ENCODE results near the gene B4GALT6. TPM values are rescaled to one million over a fixed set of nuclear protein-coding genes. Genes with fewer than 3 reads are reported as not detected.

Gene B4GALT6
- total RNA-seq, 1 donor from 2014 or later = 7.3 TPM

DNA sequence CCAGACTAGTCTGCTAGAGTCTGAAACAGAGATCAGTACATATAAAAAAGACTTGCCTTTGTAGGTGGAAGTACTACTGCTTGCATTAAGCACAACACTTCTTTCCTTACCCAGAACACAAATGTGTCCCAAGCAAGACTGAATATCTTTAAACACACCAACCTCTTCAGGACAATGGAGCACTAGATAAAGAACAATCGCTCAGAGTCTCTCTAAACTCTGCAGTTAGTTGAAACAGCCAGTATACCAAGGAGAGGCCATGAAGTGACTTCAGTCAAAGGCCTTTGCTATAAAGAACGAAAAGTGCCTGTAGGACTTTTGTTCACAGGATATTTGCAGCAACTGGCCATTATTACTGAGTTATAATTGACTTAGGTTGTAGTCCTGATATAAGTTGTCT lies 9.9 kb upstream of the B4GALT6 start:
- DNase-seq (ENCODE audit: low spot score) = no peak

DNA sequence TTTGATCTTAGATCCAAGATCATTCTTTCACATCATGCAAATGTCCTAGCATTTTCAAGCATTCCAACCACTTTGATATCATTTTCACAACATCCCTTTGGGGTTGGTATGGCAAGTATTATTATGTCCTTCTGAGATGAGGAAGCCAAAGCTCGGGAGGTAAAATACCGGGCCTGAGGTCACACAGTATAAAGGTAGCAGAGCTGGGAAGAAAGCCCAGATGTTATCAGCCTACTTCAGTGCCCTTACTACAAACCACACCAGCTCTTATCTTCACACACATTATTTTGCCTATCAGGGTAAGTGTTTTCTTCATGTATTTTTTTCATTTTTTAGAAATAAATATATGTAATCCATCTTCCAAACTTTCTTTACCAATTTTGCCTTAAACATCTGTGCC lies 4.2 kb upstream of the B4GALT6 start:
- DNase-seq (ENCODE audit: low spot score) = no peak

DNA sequence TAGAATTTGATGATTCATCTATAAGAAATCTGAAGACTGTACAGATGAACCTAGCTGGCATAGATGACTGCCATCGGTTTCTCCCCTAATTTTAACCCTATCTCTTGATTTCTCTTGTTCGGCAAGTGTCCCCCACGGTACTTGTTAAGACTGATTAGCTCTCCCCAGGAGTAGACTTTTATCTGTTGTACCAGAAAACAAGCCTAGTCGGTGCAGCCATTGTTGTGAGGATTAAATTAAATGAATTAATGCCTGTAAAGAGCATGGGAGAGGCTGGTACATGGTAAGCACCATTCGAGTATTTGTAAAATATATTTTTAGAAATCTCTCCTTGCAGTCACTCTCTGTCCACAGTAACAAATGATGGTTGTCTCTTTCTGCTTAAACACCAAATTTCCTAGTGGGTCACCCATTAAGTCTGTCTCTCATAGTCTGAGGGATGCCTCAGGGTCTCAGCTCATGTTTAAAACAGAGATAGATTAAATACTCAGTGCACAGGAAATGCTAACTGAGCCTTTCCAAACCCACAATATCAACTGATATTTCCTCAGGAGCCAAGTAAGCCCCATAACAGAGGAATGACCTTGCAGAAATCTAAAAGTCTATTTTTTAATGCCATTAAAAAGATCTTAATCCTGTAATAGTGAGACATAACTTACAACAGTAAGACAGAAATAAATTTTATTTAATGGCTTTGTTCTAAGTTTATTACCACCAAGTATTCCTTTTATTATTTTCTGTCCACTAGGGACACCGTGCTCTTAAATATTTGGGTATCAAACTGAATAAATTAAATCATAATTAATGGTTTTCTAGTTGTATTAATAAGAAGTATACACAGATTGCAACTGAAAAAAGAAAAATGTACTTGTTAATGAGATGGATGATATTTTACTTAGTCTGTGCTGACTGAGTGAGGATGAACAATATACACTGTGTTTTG lies 2.9 kb upstream of the B4GALT6 start:
- no peak for DNase-seq (ENCODE audit: low spot score)

DNA sequence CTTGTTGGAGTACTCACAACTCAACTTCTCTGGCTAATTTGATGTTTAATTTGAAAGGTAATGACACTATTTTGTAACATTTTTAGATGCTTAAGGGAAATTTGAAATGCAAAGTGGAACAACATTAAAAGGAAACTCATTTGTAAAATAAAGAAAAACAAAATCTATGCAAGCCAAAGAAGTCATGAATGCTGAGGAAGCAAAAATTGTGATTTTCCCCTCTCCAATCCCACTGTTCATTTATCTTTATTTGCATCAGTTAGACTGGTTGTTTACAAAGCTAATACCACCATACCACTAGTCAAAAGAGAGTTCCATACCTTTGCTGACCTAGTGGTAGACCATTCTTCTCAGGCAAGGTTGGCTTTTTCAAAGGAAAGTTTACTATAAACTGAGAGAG lies 2.2 kb upstream of the B4GALT6 start:
- DNase-seq (ENCODE audit: low spot score) = no peak

DNA sequence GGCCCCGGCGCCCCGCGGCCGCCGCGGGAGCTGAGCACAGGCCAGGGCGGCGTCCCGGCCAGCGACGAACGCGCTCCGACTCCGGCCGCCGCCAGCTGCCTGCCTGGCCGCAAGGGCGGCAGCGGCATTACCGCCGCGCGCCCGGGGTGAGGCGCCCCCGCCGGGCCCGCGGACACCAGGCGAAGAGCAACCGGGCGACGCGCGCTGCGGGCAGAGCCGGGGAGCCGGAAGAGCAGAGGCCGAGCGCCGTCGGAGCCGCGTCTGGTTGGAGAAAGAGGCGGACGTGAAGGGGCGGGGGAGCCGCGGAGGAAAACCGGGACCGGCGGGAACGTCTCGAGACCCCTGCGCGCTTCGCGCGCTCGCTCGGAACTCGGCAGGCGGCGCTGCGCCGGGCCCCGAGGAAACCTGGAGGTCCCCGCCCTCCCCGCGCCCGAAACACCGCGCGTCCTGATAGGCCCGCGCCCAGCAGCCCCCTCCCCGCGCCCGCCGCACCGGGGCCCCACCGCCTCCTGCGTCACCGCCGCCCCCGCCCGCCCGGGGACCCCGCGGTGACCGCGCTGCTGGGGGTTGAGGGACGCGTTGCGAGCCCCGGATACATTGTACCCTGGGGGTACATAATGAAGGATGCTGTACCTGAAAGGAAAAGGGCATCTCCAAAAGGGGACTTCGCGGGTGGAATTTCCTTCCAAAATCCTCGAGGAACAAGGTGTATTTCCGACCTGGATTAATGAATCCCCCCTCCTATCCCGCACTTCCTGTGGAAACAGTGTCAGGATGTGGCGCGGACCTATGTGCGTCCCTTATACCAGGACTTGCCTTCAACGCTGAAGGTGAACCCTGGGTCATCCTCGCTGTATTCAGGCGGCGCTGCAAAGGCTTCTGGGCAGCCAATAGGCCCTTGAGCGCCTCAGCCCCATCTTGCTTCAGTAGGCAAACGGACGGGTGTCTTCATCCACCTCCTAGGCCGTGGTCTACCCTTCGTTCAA lies 1.0 kb upstream of the B4GALT6 start:
- peak; percentile 91 for DNase-seq (ENCODE audit: low spot score)

DNA sequence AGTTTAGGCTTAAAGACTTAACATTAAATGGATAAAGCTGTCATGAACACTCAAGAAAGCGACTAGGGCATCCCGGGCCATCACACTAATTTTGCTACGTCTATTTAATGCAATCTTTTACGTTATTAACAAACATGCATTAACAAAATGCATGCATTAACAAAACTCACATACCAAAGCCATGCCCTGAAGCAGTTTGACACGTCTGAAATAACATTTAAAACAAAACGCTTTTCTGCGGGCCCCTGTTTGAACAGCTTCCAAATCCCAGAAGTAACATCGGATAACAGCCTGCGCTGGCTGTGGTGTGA lies 458 bp downstream of the B4GALT6 start:
- no peak for DNase-seq (ENCODE audit: low spot score)

DNA sequence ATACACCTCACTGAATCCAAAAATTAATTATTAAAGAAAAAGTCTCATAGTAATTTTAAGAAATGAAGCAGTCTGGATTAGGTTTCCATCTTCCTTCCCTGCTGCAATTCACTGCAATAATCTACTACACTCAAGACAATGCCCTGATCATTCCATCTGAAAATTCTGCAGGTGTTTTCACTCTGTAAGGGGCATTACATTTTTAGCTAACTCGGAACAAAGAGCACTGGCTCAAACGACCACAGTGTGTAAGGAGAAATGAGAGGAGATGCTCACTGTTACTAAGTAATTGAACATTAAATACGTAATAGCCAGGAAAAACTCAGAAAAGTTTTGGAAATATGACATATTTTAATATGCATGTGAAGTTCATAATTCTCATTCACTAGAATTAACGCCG lies 1.3 kb downstream of the B4GALT6 start:
- DNase-seq (ENCODE audit: low spot score) = no peak

DNA sequence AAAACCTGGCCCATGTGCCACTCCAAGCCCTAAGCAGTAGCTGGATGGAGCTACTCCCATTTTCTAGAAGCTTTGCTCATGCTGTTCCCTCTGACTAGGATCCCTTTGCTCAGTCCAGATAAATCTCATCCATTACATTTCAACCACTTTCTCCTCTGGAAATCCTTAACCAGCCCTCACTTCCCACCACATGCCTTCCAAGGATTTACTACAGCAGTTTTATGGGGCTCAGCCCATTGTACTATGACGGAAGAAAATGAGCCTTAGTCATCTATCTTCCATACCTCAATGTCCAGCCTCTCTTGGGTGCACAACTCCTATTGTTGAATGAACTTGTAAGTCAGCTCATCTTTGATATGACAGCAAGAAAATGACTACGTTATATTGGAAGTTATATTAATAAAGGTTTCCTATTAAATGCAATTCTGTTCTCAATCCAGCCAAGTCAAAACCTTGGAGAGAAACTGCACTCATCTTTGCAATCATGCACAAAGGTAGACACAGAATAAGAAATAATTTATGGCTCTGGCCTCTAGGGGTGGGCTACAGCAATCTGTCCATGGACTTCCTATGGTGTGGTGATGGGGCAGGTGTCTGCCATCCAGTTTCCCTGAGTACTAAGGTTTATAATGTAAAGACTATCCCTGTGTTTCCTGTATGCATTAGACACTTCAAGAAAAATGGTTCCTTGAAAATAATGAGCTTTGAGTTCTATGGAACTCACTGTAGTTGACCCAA lies 3.4 kb downstream of the B4GALT6 start:
- DNase-seq (ENCODE audit: low spot score) = no peak

DNA sequence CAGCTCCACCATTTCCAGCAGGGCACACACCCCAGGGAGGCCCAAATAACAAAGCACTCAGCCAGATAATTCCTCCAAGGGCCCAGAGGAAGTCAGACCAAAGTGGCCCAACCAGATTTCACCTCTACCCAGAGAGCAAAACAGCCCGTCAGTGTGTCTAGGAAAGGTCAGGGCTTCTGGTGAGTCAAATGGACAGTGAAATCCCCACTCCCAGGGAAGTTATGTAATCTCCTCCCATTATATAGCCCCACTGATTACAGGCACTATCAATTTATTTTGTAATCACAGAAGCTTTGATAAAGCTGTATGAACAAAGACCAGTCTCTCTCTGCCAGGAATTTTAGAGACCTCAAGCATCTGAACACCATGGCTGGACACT lies 4.0 kb downstream of the B4GALT6 start:
- DNase-seq (ENCODE audit: low spot score) = no peak

DNA sequence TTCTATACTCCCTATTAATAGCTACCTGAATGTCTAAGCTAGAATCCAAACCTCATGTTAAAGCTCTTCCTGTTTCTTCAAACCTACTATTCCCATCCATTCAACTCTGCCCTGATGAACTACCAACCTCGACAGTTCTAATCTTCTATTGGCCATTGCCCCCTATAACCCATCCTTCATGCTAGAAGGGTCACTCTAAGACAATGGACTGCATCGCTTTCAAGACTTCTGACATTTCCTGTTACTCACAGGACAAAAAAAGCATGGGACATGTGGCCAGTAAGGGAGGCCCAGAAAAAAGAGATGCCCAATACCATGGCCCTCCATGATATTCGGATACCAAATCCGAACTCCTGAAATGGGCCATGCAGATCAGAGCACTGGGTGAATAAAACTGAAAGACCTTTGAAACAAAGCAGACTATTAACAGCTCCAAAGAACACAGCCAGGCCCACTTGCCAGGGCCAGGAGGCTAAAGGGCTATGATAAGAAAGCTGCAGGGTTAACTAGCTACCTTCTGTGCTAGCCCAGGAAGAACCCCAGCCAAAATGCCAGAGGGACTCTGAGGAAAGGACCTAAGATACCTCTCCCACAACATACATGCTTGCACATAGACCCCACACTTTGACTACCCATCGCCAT lies 4.5 kb downstream of the B4GALT6 start:
- no peak for DNase-seq (ENCODE audit: low spot score)

DNA sequence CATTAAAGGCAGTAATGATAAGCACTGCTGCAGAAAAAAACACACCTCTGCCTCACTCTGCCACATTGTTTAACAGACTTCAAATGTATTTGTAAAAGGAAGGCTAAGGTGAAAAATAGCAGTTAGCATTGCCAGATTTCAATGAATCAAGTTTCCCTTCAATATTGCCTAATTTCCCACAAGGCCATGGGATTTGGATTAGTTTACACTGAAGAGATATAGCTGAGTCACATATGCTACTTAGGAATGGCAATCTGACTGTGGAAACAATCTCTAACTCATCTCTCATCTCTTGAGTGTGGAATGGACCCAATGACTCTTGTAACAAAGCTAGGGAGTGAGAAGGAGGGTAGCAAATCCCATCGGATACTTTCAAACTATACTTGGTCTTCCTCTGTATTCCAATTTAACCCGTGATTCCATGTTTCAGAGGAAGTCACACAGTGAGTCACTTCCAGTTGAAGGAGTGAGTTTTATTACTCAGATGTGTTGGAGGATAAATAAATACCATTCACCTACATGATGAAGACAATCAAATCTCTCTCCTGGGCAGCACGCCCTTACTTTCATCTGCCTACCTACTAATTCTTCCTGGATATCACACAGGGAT lies 5.1 kb downstream of the B4GALT6 start:
- DNase-seq (ENCODE audit: low spot score) = no peak

DNA sequence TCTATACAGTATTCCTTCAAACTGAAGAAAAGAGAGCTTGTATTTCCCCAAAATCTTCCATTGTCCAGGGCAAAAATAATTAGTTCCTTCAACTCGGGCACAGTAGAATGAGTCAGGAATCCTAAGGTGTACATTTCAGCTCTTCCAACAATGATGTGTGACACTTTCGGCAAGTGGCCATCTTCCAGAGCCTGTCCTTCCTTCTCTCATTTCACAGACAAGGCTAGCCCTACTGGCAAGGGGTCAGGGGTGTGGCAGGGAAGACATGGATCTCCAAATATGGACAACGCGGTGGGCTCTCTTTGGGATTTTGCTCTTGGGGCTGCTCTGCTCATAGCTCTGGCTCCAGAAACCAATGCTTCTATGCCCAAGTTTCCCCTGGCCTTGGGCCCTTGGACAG lies 6.0 kb downstream of the B4GALT6 start:
- DNase-seq (ENCODE audit: low spot score) = no peak

DNA sequence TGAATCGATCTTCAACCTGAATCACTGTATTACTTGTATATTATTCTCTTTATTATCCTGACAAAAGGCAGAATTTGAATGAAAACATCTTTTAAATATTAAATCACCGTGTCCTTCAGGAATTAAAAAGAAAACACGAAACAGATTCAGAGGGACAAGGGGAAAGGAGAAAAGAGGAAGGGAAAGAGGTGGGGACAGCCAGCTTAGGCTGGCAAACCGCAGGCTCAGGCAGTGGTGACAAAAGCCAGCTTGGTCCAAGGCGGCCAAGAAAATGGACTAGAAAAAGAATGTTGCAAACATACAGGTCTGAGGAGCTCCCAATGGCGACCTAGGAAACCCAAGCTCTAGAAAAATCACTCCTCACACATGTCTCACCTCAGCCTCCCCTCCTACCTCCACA lies 6.8 kb downstream of the B4GALT6 start:
- DNase-seq (ENCODE audit: low spot score) = no peak

DNA sequence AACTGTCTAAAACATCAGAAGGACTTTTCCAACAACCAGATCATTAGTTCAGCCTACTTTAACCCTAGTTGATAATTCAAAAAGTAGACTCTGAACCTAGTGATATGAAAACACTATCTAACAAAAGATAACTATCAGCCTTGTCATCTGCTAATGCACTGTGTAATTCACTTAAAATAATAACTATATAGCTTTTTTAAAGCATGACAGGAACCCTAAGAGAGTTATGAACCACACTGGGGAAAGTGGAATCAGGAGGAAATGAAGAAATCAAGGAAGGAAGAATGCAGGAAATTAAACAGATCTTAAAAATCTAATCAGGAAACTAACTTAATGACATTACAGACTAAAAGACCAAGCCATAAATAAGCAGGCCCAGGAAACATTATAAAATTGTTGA lies 9.0 kb downstream of the B4GALT6 start:
- DNase-seq (ENCODE audit: low spot score) = no peak

DNA sequence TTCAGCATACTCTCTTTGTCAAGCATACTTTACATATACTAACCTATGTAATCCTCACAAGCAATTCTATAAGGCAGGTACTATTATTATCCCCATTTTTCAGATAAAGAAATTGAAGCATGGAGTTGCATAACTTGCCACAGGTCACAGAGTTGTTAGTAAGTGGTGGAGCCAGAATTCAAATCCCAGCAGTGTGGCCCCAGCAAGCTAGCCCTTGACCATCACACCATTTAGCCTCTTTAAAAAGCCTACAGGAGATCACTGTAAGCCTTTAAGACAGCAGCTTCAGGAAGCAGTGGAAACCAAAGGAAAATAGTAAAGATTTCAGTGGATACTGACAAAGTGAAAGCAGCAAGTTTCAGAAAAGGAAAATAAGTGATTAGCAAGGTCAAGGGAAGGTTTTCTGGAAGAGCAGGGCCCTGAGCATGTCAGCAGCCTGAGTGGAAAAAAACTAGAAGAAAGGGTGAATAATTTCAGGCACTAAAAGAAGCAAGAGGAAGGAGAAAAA lies 11.7 kb downstream of the B4GALT6 start:
- no peak for DNase-seq (ENCODE audit: low spot score)

DNA sequence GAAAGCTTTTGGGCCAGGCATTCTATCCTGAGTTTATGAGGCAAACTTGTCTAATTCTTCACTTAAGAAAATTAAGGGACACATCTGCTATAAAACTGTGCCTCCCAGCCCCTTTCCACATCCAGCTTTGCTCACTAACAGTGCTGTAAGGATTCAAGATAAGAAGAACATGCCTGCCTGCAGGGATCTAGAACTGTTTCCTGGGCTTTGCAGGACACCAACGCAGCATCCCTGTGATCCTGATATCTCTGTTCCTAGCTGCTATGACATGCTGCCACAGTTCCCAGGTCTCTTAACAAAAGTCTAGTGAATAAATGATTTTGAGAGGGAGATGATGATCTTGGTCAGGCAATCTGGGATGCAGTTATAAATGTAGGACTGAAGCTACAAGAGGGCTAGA lies 12.4 kb downstream of the B4GALT6 start:
- DNase-seq (ENCODE audit: low spot score) = no peak

DNA sequence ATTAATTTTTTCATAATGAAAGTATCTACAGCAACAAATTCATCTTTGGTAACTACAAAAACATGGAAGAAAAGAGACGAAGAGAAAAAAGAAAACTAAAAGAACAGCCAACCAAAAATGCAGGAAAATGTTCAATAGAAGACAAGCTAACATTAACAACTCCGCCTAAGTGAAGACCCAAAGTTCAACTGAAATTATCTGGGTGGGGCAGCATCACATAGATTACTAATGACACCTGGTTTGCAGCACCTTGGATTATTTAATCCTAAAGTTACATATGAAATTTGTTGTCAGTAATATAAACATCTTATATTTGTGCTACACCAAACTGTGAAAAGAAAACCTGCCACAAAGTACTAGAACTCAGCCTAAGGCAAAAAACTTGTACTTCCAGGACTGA lies 14.8 kb downstream of the B4GALT6 start:
- DNase-seq (ENCODE audit: low spot score) = no peak

DNA sequence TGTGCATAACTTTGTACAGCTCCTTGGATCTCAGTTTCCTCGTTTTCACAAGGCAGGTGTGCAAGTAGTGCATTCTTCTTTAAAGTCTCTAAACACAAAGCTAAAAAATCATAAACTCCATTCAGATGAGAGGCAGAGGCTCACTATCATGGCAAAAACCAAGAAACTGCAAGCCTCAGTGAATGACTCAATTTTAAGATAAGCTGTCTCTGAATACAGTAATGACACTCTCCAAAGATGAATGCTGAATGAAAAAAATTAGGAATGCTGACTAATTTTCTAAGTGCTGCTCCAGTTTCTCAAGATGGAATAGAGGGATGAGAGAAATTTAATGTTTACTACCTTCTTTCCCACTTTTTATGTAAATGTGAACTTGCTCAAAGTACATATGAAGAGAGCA lies 17.2 kb downstream of the B4GALT6 start:
- no peak for DNase-seq (ENCODE audit: low spot score)

DNA sequence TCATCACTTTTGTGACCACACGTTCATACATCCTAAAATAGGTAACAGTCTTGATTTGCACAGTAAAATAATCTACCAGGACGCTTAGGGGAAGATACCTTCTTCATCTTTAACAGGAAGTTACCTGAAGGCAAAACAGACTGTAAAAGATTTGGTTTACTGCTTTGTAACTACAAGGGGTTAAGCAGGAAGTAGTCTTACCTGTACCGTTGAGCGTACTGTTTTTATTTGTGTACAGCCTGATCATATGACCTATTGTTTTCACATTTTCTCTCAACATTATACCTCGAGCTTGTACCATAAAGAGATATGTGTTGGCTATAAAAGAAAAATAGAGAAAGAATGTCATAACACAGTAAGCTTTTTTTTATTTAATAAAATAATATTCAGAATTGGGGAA lies 18.3 kb downstream of the B4GALT6 start:
- DNase-seq (ENCODE audit: low spot score) = no peak

DNA sequence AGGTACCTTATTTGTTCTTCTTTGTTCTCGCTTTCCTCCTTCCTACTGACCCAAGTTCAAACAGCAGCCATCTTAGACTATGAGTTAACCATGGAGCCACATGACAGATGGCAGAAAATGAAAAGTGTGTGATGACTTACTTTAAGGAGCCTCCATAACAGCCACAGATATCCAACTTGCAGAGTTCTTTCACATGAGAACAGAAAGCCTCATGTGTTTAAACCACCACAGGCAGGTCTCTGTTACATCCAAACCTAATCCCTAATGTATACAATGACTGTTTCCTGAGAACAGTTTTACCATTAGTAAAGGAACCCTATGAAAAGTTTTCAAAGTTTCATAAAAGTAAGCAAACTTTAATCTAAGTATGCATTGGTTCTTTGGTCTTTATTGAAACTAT lies 20.3 kb downstream of the B4GALT6 start:
- DNase-seq (ENCODE audit: low spot score) = no peak

DNA sequence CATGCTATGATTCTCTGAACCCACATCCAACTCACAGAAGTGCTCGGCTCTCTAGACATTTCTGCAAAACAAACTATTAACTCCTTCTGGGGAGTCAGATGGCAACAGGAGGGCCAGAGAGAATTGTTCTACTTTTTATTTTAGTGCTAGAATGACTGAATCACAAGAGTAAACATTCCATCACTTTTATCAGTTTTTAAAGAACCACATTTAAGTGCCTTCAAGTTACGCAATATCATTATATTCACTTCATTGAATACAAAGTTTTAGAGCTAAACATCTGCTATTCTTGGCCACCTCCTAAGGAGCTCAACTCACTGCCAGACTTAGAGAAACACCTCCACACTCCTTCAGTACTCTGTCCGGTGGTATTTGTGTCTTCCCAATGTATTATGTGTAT lies 22.4 kb downstream of the B4GALT6 start:
- no peak for DNase-seq (ENCODE audit: low spot score)
